Stimulated activated CD4-positive, alpha-beta T cell treated with anti-CD3 and anti-CD28 coated beads, Interleukin-15, amount 100 ng/mL, for 1 hour (primary cell): ENCODE measurements around the gene SLC9A3.

Source experiments
- DNase-seq, 2 donors: peaks; one replicate each; pipeline ENCODE4 v3.0.0-alpha.2; 2020; ENCODE audit warnings: low read depth in 1 of 2, low spot score in 1 of 2

The SLC9A3 gene

GRCh38 chr5:555058-555623 is 30.9 kb upstream of the SLC9A3 start:
- DNase-seq: no peak

GRCh38 chr5:554284-554988 is 30.2 kb upstream of the SLC9A3 start:
- DNase-seq: no peak

GRCh38 chr5:553874-554273 is 29.6 kb upstream of the SLC9A3 start:
- DNase-seq: no peak

- DNase-seq: no peak
These were observed 27.2 kb upstream of the SLC9A3 start for GRCh38 chr5:551406-551805.

GRCh38 chr5:549229-549628 is 25.0 kb upstream of the SLC9A3 start:
- DNase-seq: no peak

GRCh38 chr5:548256-548655 is 24.0 kb upstream of the SLC9A3 start:
- no peak for DNase-seq

- no peak for DNase-seq
These were observed 23.1 kb upstream of the SLC9A3 start for GRCh38 chr5:547086-547924.

GRCh38 chr5:546376-546908 is 22.2 kb upstream of the SLC9A3 start:
- DNase-seq: no peak

GRCh38 chr5:545641-546375 is 21.6 kb upstream of the SLC9A3 start:
- no peak for DNase-seq

- DNase-seq: no peak
These were observed 20.6 kb upstream of the SLC9A3 start for GRCh38 chr5:544675-545355.

- peak in 1 of 2 donors; percentile 32 for DNase-seq
These were observed 19.8 kb upstream of the SLC9A3 start for GRCh38 chr5:543755-544674.

GRCh38 chr5:543351-543750 is 19.1 kb upstream of the SLC9A3 start:
- DNase-seq: no peak

GRCh38 chr5:542319-543311 is 18.4 kb upstream of the SLC9A3 start:
- no peak for DNase-seq

- no peak for DNase-seq
These were observed 17.5 kb upstream of the SLC9A3 start for GRCh38 chr5:541539-542318.

GRCh38 chr5:540906-541538 is 16.8 kb upstream of the SLC9A3 start:
- DNase-seq: no peak

- no peak for DNase-seq
These were observed 16.0 kb upstream of the SLC9A3 start for GRCh38 chr5:540071-540905.
